ENCODE data around the gene RTCA.
"Not testable (repeated sequence)": the region's sequence is repeated elsewhere in the genome, so short reads cannot be mapped to it uniquely, and the experiment has no call there.

RTCA gene

GRCh38 chr1:100265931-100266740 is at the start of gene RTCA:
TSS of gene RTCA (plus strand) at chr1:100266216. CDS start at chr1:100266376, 160 bp downstream.
- DNase-seq = peak; percentile 56

- DNase-seq = no peak
Observed at GRCh38 chr1:100217834-100218233, 48.2 kb upstream of the RTCA start.

GRCh38 chr1:100219457-100219856 is 46.6 kb upstream of the RTCA start:
- no peak for DNase-seq

- no peak for DNase-seq
Observed at GRCh38 chr1:100219883-100220282, 46.1 kb upstream of the RTCA start.

GRCh38 chr1:100222428-100222827 is 43.6 kb upstream of the RTCA start:
- no peak for DNase-seq

GRCh38 chr1:100229681-100230443 is 36.2 kb upstream of the RTCA start:
- DNase-seq = no peak

GRCh38 chr1:100230765-100231164 is 35.3 kb upstream of the RTCA start:
- DNase-seq = no peak

GRCh38 chr1:100231721-100232120 is 34.3 kb upstream of the RTCA start:
- DNase-seq = no peak

- no peak for DNase-seq
Observed at GRCh38 chr1:100232156-100232555, 33.9 kb upstream of the RTCA start.

GRCh38 chr1:100233566-100233965 is 32.5 kb upstream of the RTCA start:
- not testable (repeated sequence) for DNase-seq

- no peak for DNase-seq
Observed at GRCh38 chr1:100234432-100234831, 31.6 kb upstream of the RTCA start.

- no peak for DNase-seq
Observed at GRCh38 chr1:100237091-100237490, 28.9 kb upstream of the RTCA start.

GRCh38 chr1:100239961-100240360 is 26.1 kb upstream of the RTCA start:
- no peak for DNase-seq

- no peak for DNase-seq
Observed at GRCh38 chr1:100240631-100241030, 25.4 kb upstream of the RTCA start.

- no peak for DNase-seq
Observed at GRCh38 chr1:100246738-100247137, 19.3 kb upstream of the RTCA start.

GRCh38 chr1:100249155-100249536 is 16.9 kb upstream of the RTCA start:
- DNase-seq = no peak

GRCh38 chr1:100249537-100250257 is 16.3 kb upstream of the RTCA start, which contains the start of gene DBT:
TSS of gene DBT (minus strand) at chr1:100249834. CDS start at chr1:100249820, 14 bp downstream.
- DNase-seq = peak; percentile 85

GRCh38 chr1:100250264-100250663 is 15.8 kb upstream of the RTCA start:
- no peak for DNase-seq

GRCh38 chr1:100250807-100251206 is 15.2 kb upstream of the RTCA start:
- no peak for DNase-seq

- no peak for DNase-seq
Observed at GRCh38 chr1:100252901-100253300, 13.1 kb upstream of the RTCA start.

GRCh38 chr1:100253552-100253951 is 12.5 kb upstream of the RTCA start:
- no peak for DNase-seq

GRCh38 chr1:100256273-100256672 is 9.7 kb upstream of the RTCA start:
- not testable (repeated sequence) for DNase-seq

GRCh38 chr1:100258427-100258826 is 7.6 kb upstream of the RTCA start:
- DNase-seq = not testable (repeated sequence)
